ENCODE results near the gene TMEM218.

Gene TMEM218

DNA sequence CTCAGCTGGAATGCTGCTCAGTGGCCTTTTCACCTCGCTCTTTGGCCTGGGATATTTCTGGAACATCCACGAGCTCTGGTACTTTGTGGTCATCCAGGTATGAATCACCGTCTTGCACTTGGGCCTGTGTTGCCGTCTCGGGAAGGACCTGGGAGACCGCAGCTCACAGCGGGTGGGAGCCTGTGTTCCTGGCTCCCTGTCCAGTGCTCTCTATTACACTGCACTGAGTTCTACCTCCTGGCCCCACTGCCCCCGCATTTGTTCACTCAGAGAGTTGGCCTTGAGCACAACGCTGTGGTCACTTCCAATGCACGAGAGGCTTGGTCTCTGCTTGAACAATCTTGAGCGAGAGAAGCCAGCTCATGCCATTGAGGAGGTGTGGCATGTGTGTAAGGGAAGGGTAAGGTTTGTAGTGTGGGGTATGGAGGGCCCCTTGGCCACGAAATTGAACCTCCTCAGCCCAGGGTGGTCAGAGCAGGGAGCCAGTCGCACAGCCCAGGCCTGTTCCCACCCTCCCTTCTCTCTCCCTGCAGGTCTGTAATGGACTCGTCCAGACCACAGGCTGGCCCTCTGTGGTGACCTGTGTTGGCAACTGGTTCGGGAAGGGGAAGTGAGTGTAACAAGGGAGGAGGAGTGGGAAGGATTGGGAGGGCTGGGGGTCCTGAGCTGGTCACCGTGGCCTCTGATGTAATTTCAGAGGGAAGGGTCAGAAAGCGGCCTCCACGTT lies 32.1 kb downstream of the TMEM218 start:
- no peak overlapping the region for H3K4me3 ChIP-seq (ENCODE audit: control insufficient read depth, low read depth, low read length)
- DNase-seq (ENCODE audit: low read depth): no peak
- no peak for TF ChIP-seq CTCF (IDR thresholded peaks at IDR 0.05; ENCODE audit: control insufficient read depth, insufficient read depth, low read depth, low read length, missing control alignments)

DNA sequence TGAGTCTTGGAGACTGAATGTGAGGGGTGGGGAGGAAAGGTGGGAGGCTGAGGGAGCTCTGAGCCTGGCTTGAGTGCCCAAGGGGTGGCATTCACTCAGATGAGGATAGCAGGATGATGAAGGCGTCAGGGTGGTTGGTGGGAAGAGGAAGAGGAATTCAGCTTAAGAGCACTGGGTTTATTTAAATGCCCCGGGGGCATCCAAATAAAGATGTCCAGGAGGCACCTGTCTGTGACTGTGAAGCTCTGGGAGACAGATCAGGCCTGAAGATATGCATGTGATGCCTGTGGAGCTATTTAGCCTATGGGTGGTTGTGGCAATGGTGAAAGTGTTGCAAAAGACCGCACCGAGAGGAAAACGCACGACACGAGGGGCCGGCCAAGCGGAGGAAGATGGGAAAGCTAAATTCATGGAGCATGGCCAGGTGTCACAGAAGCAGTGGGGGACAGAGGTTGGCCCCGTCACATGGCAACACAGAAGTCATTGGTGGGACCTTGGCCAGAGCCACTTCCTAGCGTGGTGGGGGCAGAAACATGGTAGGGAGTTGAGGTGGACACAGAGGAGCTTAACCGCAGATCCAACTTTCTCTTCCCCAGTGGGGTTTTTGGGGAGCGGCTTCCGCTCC lies 32.8 kb downstream of the TMEM218 start:
- TF ChIP-seq CTCF (IDR thresholded peaks at IDR 0.05; ENCODE audit: control insufficient read depth, insufficient read depth, low read depth, low read length, missing control alignments): no peak
- DNase-seq (ENCODE audit: low read depth): no peak
- H3K4me3 ChIP-seq (ENCODE audit: control insufficient read depth, low read depth, low read length): no peak overlapping the region

- DNase-seq (ENCODE audit: low read depth): no peak
- no peak for TF ChIP-seq CTCF (IDR thresholded peaks at IDR 0.05; ENCODE audit: control insufficient read depth, insufficient read depth, low read depth, low read length, missing control alignments)
- H3K4me3 ChIP-seq (ENCODE audit: control insufficient read depth, low read depth, low read length): no peak overlapping the region
Measured at GRCh38 chr11:125078016-125078415, 33.4 kb downstream of the TMEM218 start.

DNA sequence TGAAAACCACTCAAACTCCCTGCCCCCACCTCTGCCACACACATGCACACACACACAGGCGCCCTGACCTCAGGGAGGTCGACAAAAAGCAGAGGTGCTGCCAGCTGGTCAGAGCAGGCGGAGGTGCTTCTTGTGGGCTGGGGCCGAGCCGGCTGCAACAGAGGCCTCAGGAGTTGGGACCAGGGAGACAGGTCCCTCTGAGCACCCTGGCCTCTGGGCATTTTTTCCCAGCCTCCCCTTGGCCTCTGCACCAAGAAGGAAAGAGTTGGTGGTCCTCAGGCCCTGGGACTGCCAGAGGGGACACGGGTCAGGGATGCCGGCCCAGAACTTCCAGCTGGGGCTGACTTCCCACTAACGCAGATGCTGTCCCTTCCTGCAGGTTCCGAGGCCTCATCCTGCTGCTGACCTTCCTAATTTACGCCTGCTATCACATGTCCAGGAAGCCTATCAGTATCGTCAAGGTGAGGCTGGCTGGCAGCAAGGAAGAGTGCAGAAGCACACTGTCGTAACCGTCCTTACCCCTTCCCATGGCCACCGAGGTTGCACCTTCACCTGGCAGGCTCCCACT lies 35.0 kb downstream of the TMEM218 start:
- H3K4me3 ChIP-seq (ENCODE audit: control insufficient read depth, low read depth, low read length): no peak overlapping the region
- no peak for TF ChIP-seq CTCF (IDR thresholded peaks at IDR 0.05; ENCODE audit: control insufficient read depth, insufficient read depth, low read depth, low read length, missing control alignments)
- no peak for DNase-seq (ENCODE audit: low read depth)

GRCh38 chr11:125075900-125076317 lies 35.5 kb downstream of the TMEM218 start:
- H3K4me3 ChIP-seq (ENCODE audit: control insufficient read depth, low read depth, low read length): no peak overlapping the region
- DNase-seq (ENCODE audit: low read depth): no peak
- TF ChIP-seq CTCF (IDR thresholded peaks at IDR 0.05; ENCODE audit: control insufficient read depth, insufficient read depth, low read depth, low read length, missing control alignments): no peak

DNA sequence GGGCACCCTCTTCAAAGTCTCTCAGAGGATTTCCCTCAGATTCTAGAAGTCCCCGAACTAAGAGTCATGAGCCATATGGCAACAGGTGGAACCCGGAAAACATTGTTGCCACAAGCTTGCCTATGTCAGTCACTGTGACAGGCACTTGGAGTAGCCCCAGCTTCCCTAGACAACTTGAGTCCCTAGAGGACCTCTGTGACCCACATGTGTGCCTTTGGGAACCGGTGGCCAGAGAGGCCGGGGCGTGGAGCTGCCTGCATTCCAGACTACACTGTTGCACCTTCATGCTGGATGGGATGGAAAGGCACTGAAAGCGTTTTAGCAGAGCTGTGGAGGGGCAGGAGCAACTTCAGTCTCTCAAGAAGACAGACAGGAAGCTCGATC lies 36.2 kb downstream of the TMEM218 start:
- TF ChIP-seq CTCF (IDR thresholded peaks at IDR 0.05; ENCODE audit: control insufficient read depth, insufficient read depth, low read depth, low read length, missing control alignments): no peak
- H3K4me3 ChIP-seq (ENCODE audit: control insufficient read depth, low read depth, low read length): no peak overlapping the region
- DNase-seq (ENCODE audit: low read depth): no peak

Data from AG09309 (cell line).